H9 (cell line): ENCODE data around the gene SFXN5. TPM values are rescaled to one million over a fixed set of nuclear protein-coding genes. Genes with fewer than 3 reads are reported as not detected.

ENCODE experiments used
- DNase-seq: peaks from one replicate; pipeline ENCODE4 v3.0.0-alpha.2; 2017
- H2AFZ ChIP-seq: one replicate; pipeline ENCODE4 v1.6.1; 2013; ENCODE audit warnings: mild to moderate bottlenecking, low read length, control low read depth, moderate library complexity
- H2AK5ac ChIP-seq: 2 replicates; pipeline ENCODE4 v1.6.1; 2013; ENCODE audit warnings: low read length, control low read depth, mixed read lengths; ENCODE audit not compliant: insufficient read length
- H2BK120ac ChIP-seq: one replicate; pipeline ENCODE4 v1.6.1; 2013; ENCODE audit warnings: low read depth, mild to moderate bottlenecking, low read length, control low read depth, inconsistent platforms; ENCODE audit not compliant: poor library complexity, severe bottlenecking
- H2BK12ac ChIP-seq: 2 replicates; pipeline ENCODE4 v1.6.1; 2013; ENCODE audit warnings: low read length, control low read depth, mixed read lengths, low read depth; ENCODE audit not compliant: insufficient read length
- H2BK15ac ChIP-seq: 2 replicates; pipeline ENCODE4 v1.6.1; 2013; ENCODE audit warnings: low read depth, low read length, control low read depth
- H2BK20ac ChIP-seq: one replicate; pipeline ENCODE4 v1.6.1; 2013; ENCODE audit warnings: low read depth, mild to moderate bottlenecking, low read length, control low read depth, inconsistent platforms; ENCODE audit not compliant: poor library complexity, severe bottlenecking
- H2BK5ac ChIP-seq: 2 replicates; pipeline ENCODE4 v1.6.1; 2013; ENCODE audit warnings: low read length, control low read depth, mixed read lengths; ENCODE audit not compliant: insufficient read length
- H3K14ac ChIP-seq: 2 replicates; pipeline ENCODE4 v1.6.1; 2013; ENCODE audit warnings: low read length, control low read depth; ENCODE audit not compliant: insufficient read depth
- H3K18ac ChIP-seq: 2 replicates; pipeline ENCODE4 v1.6.1; 2013; ENCODE audit warnings: low read depth, mild to moderate bottlenecking, mixed read lengths, low read length, control low read depth; ENCODE audit not compliant: insufficient read length
- H3K23ac ChIP-seq: 2 replicates; pipeline ENCODE4 v1.6.1; 2013; ENCODE audit warnings: low read length, control low read depth, mixed read lengths, low read depth; ENCODE audit not compliant: insufficient read length
- H3K23me2 ChIP-seq: 2 replicates; pipeline ENCODE4 v1.6.1; 2013; ENCODE audit warnings: low read depth, mild to moderate bottlenecking, mixed read lengths, low read length, control low read depth; ENCODE audit not compliant: insufficient read length, poor library complexity, severe bottlenecking
- H3K27ac ChIP-seq: 2 replicates; pipeline ENCODE4 v1.5.1; 2013; ENCODE audit warnings: low read length, control low read depth, mixed read lengths, low read depth; ENCODE audit not compliant: insufficient read length
- H3K27me3 ChIP-seq: 2 replicates; pipeline ENCODE4 v1.6.1; 2013; ENCODE audit warnings: low read length, control low read depth, inconsistent platforms; ENCODE audit not compliant: insufficient read depth
- H3K4ac ChIP-seq: 2 replicates; pipeline ENCODE4 v1.6.1; 2013; ENCODE audit warnings: low read depth, mild to moderate bottlenecking, control low read depth, inconsistent platforms, low read length, moderate library complexity
- H3K4me1 ChIP-seq: 2 replicates; pipeline ENCODE4 v1.6.1; 2013; ENCODE audit warnings: low read length, control low read depth, inconsistent platforms; ENCODE audit not compliant: insufficient read depth
- H3K4me2 ChIP-seq: 2 replicates; pipeline ENCODE4 v1.6.1; 2013; ENCODE audit warnings: low read length, control low read depth, mixed read lengths; ENCODE audit not compliant: insufficient read length, insufficient read depth
- H3K56ac ChIP-seq: 2 replicates; pipeline ENCODE4 v1.6.1; 2013; ENCODE audit warnings: low read depth, mild to moderate bottlenecking, mixed read lengths, low read length, control low read depth; ENCODE audit not compliant: insufficient read length
- H3K79me1 ChIP-seq: 2 replicates; pipeline ENCODE4 v1.6.1; 2013; ENCODE audit warnings: low read depth, mild to moderate bottlenecking, moderate library complexity, low read length, control low read depth, inconsistent platforms; ENCODE audit not compliant: insufficient read depth, poor library complexity, severe bottlenecking
- H3K79me2 ChIP-seq: 2 replicates; pipeline ENCODE4 v1.6.1; 2013; ENCODE audit warnings: low read length, control low read depth, inconsistent platforms; ENCODE audit not compliant: insufficient read depth
- H3K9ac ChIP-seq: 2 replicates; pipeline ENCODE4 v1.6.1; 2013; ENCODE audit warnings: low read length, control low read depth, mixed read lengths; ENCODE audit not compliant: insufficient read length; ENCODE audit errors: extremely low read depth
- H3K9me3 ChIP-seq: one replicate; pipeline ENCODE4 v1.6.1; 2013; ENCODE audit warnings: low read depth, low read length, inconsistent platforms; ENCODE audit not compliant: control insufficient read depth
- H3T11ph ChIP-seq: one replicate; pipeline ENCODE4 v1.6.1; 2013; ENCODE audit warnings: mild to moderate bottlenecking, low read length, control low read depth, inconsistent platforms
- H4K20me1 ChIP-seq: one replicate; pipeline ENCODE4 v1.6.1; 2013; ENCODE audit not compliant: control insufficient read depth, insufficient read length, insufficient read depth
- H4K5ac ChIP-seq: 2 replicates; pipeline ENCODE4 v1.6.1; 2013; ENCODE audit warnings: low read depth, mild to moderate bottlenecking, mixed read lengths, low read length, control low read depth; ENCODE audit not compliant: insufficient read length
- H4K8ac ChIP-seq: replicated peaks from 2 replicates; pipeline ENCODE4 v1.6.1; 2013; ENCODE audit warnings: low read length, control low read depth, mixed read lengths, low read depth; ENCODE audit not compliant: insufficient read length
- H4K91ac ChIP-seq: 2 replicates; pipeline ENCODE4 v1.6.1; 2013; ENCODE audit warnings: low read depth, mild to moderate bottlenecking, moderate library complexity, mixed read lengths, low read length, control low read depth; ENCODE audit not compliant: insufficient read length
- H3K27ac Mint-ChIP-seq, 3 experiments: 2 replicates in 2 of 3; 3 replicates in 1 of 3; pipeline ENCODE4 v1.8.0; 2020 to 2021; ENCODE audit warnings: mixed read lengths in 3 of 3, mild to moderate bottlenecking in 1 of 3, moderate library complexity in 1 of 3
- H3K27me3 Mint-ChIP-seq: 2 replicates; pipeline ENCODE4 v1.8.0; 2021; ENCODE audit warnings: low read depth, mild to moderate bottlenecking, moderate library complexity, mixed read lengths
- H3K36me3 Mint-ChIP-seq, 3 experiments: 2 replicates in 2 of 3; 3 replicates in 1 of 3; pipeline ENCODE4 v1.8.0; 2020 to 2021; ENCODE audit warnings: low read depth in 3 of 3, mixed read lengths in 3 of 3; ENCODE audit not compliant: insufficient read depth in 1 of 3
- H3K4me1 Mint-ChIP-seq, 2 experiments: 2 replicates each; pipeline ENCODE4 v1.8.0; 2020; ENCODE audit warnings: mixed read lengths in 2 of 2
- H3K4me3 Mint-ChIP-seq, 2 experiments: 2 replicates in 1 of 2; 3 replicates in 1 of 2; pipeline ENCODE4 v1.8.0; 2020 to 2021; ENCODE audit warnings: mild to moderate bottlenecking in 2 of 2, mixed read lengths in 2 of 2, moderate library complexity in 1 of 2
- H3K9me3 Mint-ChIP-seq, 2 experiments: 2 replicates in 1 of 2; 3 replicates in 1 of 2; pipeline ENCODE4 v1.8.0; 2020; ENCODE audit warnings: mild to moderate bottlenecking in 2 of 2, mixed read lengths in 2 of 2, moderate library complexity in 1 of 2
- WGBS: extraction: QIAGEN DNeasy Blood & Tissue Kit; methylation state at CpG from one replicate; pipeline ENCODE4 v1.1.7; 2013; ENCODE audit warnings: missing lambda C conversion rate, low lambda C conversion rate, mixed read lengths; ENCODE audit not compliant: insufficient read length; ENCODE audit errors: extremely low coverage; 5-methylcytosine and 5-hydroxymethylcytosine counted together
- total RNA-seq: library from RNA; stranded (reverse); gene quantifications from 2 replicates; pipeline ENCODE4 v1.2.1, GENCODE V29; 2021
- TF ChIP-seq, protein P1 (sequence below): fragments of 200-600 bp; sonication (generic); conservative IDR thresholded peaks from 3 replicates; pipeline ENCODE4 v1.8.0; 2021; ENCODE audit warnings: antibody characterized with exemption, mild to moderate bottlenecking

The SFXN5 gene
- total RNA-seq, 1 experiment from 2014 or later: 30.9 TPM

DNA sequence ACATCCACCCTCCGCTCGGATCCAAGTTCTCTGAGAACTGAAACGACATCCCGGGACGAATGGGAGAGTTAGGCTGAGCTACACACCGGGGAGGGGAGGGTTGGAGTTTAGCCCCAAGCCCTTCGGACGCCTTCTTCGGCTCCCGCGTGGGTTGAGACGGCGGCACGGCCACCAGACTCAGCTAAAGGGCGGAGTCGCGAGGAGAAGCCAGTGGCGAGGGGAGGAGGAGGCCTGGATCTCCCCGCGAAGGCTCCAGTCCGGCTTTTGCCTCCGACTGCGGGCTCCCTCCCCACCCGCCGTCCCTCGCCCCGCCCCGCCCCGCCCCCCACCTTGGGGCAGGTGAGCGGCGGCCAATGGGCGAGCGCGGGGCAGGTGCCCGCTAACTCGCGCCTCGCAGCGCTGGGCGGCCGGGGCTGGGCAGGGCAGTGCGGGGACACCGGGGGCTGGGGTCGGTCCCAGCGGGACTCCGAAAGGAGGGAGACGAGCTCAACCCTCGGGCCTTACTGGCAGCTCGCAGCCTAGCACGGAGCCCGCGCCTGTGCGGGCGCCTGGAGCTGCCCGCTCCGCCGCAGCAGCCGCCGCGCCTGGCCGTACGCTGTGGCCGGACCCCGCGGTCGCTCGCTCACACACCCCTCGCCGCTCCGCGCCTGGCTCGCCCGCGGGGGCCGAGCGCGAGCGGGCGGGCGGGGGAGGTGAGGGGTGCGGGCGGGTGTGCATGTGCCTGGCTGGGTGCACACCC lies 154.2 kb downstream of the SFXN5 start, which contains the start of gene EMX1:
TSS of gene EMX1 (plus strand) at position 382 of the 739 bp plus-strand sequence. CDS start at position 716, 334 bp downstream.
- Histone ChIP-seq H3K23ac (no peak within 1 kb of the TSS), H2AFZ (no peak within 1 kb of the TSS)
- peak; percentile 93 for DNase-seq

More for the DNA sequence above, 154.2 kb downstream of the SFXN5 start, which contains the start of gene EMX1:
- H3K4me3 Mint-ChIP-seq: peak within 1 kb of the TSS; percentile 66 to 93
- H4K8ac ChIP-seq: no peak within 1 kb of the TSS
- no peak within 1 kb of the TSS for H2BK12ac ChIP-seq
- H3K27ac Mint-ChIP-seq: no peak within 1 kb of the TSS; a peak in 1 of 7 replicates
- peaks cover 24 to 47% of the 10 kb centered on the region in 2 experiments for H3K4me1 Mint-ChIP-seq
- H3K79me1 ChIP-seq: no peaks in the 10 kb centered on the region
- no peak within 1 kb of the TSS for H2BK120ac ChIP-seq
- peaks cover 0 to 4% of the 10 kb centered on the region in 2 experiments; a peak in 2 of 5 replicates for H3K9me3 Mint-ChIP-seq
- no CpG with 5 or more reads among the region's 82 CpGs for WGBS
- H2BK5ac ChIP-seq: no peak within 1 kb of the TSS
- peak within 1 kb of the TSS; percentile 38 for H3K18ac ChIP-seq
- no peak within 1 kb of the TSS for H3K27ac ChIP-seq
- H3K27me3 Mint-ChIP-seq: peaks cover 49% of the 10 kb centered on the region
- no peak within 1 kb of the TSS for H2AK5ac ChIP-seq
- H3K4me1 ChIP-seq: peaks cover 11% of the 10 kb centered on the region
- peak within 1 kb of the TSS; percentile 87 for H3K4me2 ChIP-seq
- no peak within 1 kb of the TSS for H3K14ac ChIP-seq
- peaks cover 70% of the 10 kb centered on the region for H3K27me3 ChIP-seq
- H2BK15ac ChIP-seq: no peak within 1 kb of the TSS; the same call in 1 of the 2 replicates
- no peak within 1 kb of the TSS for H4K5ac ChIP-seq
- no peak within 1 kb of the TSS for H4K91ac ChIP-seq
- H4K20me1 ChIP-seq: no peaks in the 10 kb centered on the region
- no peaks in the 10 kb centered on the region for H3K79me2 ChIP-seq
- peaks cover 38% of the 10 kb centered on the region for H3K23me2 ChIP-seq
- H3K9ac ChIP-seq: no peak within 1 kb of the TSS
- peaks cover 0 to 5% (median 4%) of the 10 kb centered on the region in 3 experiments; a peak in 2 of 7 replicates for H3K36me3 Mint-ChIP-seq
- TF ChIP-seq, protein P1, sequence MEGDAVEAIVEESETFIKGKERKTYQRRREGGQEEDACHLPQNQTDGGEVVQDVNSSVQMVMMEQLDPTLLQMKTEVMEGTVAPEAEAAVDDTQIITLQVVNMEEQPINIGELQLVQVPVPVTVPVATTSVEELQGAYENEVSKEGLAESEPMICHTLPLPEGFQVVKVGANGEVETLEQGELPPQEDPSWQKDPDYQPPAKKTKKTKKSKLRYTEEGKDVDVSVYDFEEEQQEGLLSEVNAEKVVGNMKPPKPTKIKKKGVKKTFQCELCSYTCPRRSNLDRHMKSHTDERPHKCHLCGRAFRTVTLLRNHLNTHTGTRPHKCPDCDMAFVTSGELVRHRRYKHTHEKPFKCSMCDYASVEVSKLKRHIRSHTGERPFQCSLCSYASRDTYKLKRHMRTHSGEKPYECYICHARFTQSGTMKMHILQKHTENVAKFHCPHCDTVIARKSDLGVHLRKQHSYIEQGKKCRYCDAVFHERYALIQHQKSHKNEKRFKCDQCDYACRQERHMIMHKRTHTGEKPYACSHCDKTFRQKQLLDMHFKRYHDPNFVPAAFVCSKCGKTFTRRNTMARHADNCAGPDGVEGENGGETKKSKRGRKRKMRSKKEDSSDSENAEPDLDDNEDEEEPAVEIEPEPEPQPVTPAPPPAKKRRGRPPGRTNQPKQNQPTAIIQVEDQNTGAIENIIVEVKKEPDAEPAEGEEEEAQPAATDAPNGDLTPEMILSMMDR: no peak
- no peak within 1 kb of the TSS for H3K56ac ChIP-seq
- H3T11ph ChIP-seq: no peak within 1 kb of the TSS
- no peak within 1 kb of the TSS for H3K4ac ChIP-seq
- H3K9me3 ChIP-seq: no peaks in the 10 kb centered on the region
- H2BK20ac ChIP-seq: no peak within 1 kb of the TSS
